ENCODE results near the gene MICU1. TPM values are rescaled to one million over a fixed set of nuclear protein-coding genes. Genes with fewer than 3 reads are reported as not detected.
"Not testable (repeated sequence)": the region's sequence is repeated elsewhere in the genome, so short reads cannot be mapped to it uniquely, and the experiment has no call there.

Gene MICU1
- total RNA-seq, 1 donor from 2014 or later: 48.0 TPM

- H3K27ac Mint-ChIP-seq (ENCODE audit: unreplicated experiment): no peak overlapping the region
- TF ChIP-seq, protein P1, sequence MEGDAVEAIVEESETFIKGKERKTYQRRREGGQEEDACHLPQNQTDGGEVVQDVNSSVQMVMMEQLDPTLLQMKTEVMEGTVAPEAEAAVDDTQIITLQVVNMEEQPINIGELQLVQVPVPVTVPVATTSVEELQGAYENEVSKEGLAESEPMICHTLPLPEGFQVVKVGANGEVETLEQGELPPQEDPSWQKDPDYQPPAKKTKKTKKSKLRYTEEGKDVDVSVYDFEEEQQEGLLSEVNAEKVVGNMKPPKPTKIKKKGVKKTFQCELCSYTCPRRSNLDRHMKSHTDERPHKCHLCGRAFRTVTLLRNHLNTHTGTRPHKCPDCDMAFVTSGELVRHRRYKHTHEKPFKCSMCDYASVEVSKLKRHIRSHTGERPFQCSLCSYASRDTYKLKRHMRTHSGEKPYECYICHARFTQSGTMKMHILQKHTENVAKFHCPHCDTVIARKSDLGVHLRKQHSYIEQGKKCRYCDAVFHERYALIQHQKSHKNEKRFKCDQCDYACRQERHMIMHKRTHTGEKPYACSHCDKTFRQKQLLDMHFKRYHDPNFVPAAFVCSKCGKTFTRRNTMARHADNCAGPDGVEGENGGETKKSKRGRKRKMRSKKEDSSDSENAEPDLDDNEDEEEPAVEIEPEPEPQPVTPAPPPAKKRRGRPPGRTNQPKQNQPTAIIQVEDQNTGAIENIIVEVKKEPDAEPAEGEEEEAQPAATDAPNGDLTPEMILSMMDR (IDR thresholded peaks at IDR 0.05): no peak
- H3K4me3 Mint-ChIP-seq (ENCODE audit: unreplicated experiment): no peak overlapping the region
- DNase-seq (ENCODE audit: low spot score): no peak
- H3K27me3 Mint-ChIP-seq (ENCODE audit: low read depth): no peaks in the 10 kb centered on the region
- no peaks in the 10 kb centered on the region for H3K36me3 Mint-ChIP-seq (ENCODE audit: low read depth)
- no peaks in the 10 kb centered on the region for H3K4me1 Mint-ChIP-seq (ENCODE audit: low read depth)
- H3K9me3 Mint-ChIP-seq (ENCODE audit: low read depth): no peaks in the 10 kb centered on the region
These were observed 28.8 kb upstream of the MICU1 start for GRCh38 chr10:72654720-72655119.

DNA sequence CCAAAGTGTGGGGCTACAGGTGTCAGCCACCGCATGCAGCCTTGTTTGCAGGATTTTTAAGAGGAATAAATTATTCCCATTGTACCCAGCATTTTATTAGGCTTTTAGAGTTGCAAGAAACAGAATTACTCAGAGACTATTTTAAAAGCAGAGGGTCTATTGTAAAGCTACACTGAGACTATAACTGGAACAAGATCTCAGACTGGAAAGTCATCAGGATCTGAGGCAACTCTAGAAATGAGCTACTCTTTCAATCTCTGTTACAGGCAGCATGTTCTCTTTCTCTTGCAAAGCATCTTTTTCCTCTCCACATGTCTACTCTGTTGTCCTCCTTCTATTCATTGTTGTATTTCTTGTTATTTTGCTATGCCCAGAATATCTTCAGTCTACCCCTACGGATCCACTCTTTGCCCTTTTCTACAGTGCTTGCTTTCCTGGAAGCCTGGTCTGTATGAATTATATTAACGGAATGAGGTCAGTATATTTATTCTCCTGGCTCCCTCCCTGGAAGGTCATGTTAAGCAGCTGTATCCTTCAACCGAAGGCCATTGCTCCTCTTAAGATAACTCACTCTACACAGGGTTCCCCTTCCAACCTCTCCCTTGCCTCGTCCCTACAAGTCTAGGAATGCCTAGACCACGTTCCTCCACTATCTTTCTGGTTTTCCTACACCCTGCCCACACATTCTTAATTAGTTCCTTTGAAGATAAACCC lies 27.7 kb upstream of the MICU1 start:
- H3K36me3 Mint-ChIP-seq (ENCODE audit: low read depth): no peaks in the 10 kb centered on the region
- no peak for DNase-seq (ENCODE audit: low spot score)
- no peak overlapping the region for H3K27ac Mint-ChIP-seq (ENCODE audit: unreplicated experiment)
- H3K4me3 Mint-ChIP-seq (ENCODE audit: unreplicated experiment): no peak overlapping the region
- no peaks in the 10 kb centered on the region for H3K27me3 Mint-ChIP-seq (ENCODE audit: low read depth)
- H3K4me1 Mint-ChIP-seq (ENCODE audit: low read depth): no peaks in the 10 kb centered on the region
- no peaks in the 10 kb centered on the region for H3K9me3 Mint-ChIP-seq (ENCODE audit: low read depth)
- TF ChIP-seq, protein P1 (IDR thresholded peaks at IDR 0.05): no peak

DNA sequence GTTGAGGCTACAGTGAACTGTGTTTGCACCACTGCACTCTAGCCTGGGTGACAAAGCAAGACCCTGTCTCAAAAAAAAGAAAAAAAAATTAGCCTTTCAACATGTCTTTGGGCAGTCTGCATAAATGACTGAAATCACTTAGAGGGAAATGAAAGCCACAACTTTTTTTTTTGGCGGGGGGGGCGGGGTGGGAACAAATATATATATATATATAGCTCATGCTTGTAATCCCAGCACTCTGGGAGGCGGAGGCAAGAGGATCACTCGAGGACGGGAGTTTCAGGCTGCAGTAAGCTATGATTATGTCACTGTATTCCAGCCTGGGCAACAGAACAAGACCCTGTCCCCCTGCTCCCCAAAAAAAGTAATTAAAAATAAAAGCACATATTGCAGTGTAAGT lies 23.4 kb upstream of the MICU1 start:
- no peaks in the 10 kb centered on the region for H3K9me3 Mint-ChIP-seq (ENCODE audit: low read depth)
- H3K27me3 Mint-ChIP-seq (ENCODE audit: low read depth): no peaks in the 10 kb centered on the region
- H3K27ac Mint-ChIP-seq (ENCODE audit: unreplicated experiment): no peak overlapping the region
- H3K4me3 Mint-ChIP-seq (ENCODE audit: unreplicated experiment): no peak overlapping the region
- no peaks in the 10 kb centered on the region for H3K36me3 Mint-ChIP-seq (ENCODE audit: low read depth)
- DNase-seq (ENCODE audit: low spot score): no peak
- TF ChIP-seq, protein P1 (IDR thresholded peaks at IDR 0.05): no peak
- no peaks in the 10 kb centered on the region for H3K4me1 Mint-ChIP-seq (ENCODE audit: low read depth)

DNA sequence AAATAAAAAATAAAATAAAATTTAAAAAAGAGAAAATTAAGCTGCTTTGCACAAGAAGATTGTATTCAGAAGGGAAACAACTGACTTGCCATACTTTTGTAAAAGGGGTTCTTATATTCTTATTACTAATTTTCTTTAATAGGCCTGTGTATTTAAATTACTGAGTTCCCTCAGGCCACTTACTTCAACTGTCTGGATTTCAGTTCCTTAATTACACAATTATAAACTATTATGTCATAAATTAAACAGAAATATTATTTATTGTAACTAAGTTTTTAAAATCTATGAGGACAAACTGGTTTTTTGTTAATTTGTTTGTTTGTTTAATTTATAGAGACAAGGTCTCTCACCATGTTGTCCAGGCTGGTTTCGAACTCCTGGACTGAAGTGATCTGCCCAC lies 22.4 kb upstream of the MICU1 start:
- Mint-ChIP-seq H3K9me3 (ENCODE audit: low read depth) (no peaks in the 10 kb centered on the region), H3K27ac (ENCODE audit: unreplicated experiment) (no peak overlapping the region), H3K4me1 (ENCODE audit: low read depth) (no peaks in the 10 kb centered on the region), H3K4me3 (ENCODE audit: unreplicated experiment) (no peak overlapping the region), H3K27me3 (ENCODE audit: low read depth) (no peaks in the 10 kb centered on the region), H3K36me3 (ENCODE audit: low read depth) (no peaks in the 10 kb centered on the region)
- TF ChIP-seq, protein P1 (IDR thresholded peaks at IDR 0.05): no peak
- DNase-seq (ENCODE audit: low spot score): no peak

- H3K9me3 Mint-ChIP-seq (ENCODE audit: low read depth); H3K4me1 Mint-ChIP-seq (ENCODE audit: low read depth); DNase-seq (ENCODE audit: low spot score); H3K27me3 Mint-ChIP-seq (ENCODE audit: low read depth); H3K27ac Mint-ChIP-seq (ENCODE audit: unreplicated experiment); H3K36me3 Mint-ChIP-seq (ENCODE audit: low read depth); H3K4me3 Mint-ChIP-seq (ENCODE audit: unreplicated experiment): not testable (repeated sequence)
These were observed 21.1 kb upstream of the MICU1 start for GRCh38 chr10:72646971-72647370.

GRCh38 chr10:72645263-72645858 lies 19.5 kb upstream of the MICU1 start:
- H3K9me3 Mint-ChIP-seq (ENCODE audit: low read depth): no peaks in the 10 kb centered on the region
- TF ChIP-seq, protein P1 (IDR thresholded peaks at IDR 0.05): no peak
- no peak for DNase-seq (ENCODE audit: low spot score)
- H3K4me3 Mint-ChIP-seq (ENCODE audit: unreplicated experiment): no peak overlapping the region
- no peaks in the 10 kb centered on the region for H3K4me1 Mint-ChIP-seq (ENCODE audit: low read depth)
- no peak overlapping the region for H3K27ac Mint-ChIP-seq (ENCODE audit: unreplicated experiment)
- H3K36me3 Mint-ChIP-seq (ENCODE audit: low read depth): no peaks in the 10 kb centered on the region
- H3K27me3 Mint-ChIP-seq (ENCODE audit: low read depth): no peaks in the 10 kb centered on the region
